Memory B cell (primary cell): ENCODE results near the gene COL4A2.
A peak's percentile ranks its signal among the peaks of the same experiment; 100 is the strongest.
"Not testable (repeated sequence)": the region's sequence is repeated elsewhere in the genome, so short reads cannot be mapped to it uniquely, and the experiment has no call there.

Source experiments
- ATAC-seq: fragments of 150-1000 bp; cut with Tn5 transposase; 2 replicates; pipeline ENCODE4 v1.10.0; 2021; ENCODE audit warnings: low read depth, mild to moderate bottlenecking, moderate library complexity
- DNase-seq, 2 donors: peaks; one replicate each; pipeline ENCODE4 v3.0.0; 2022; ENCODE audit warnings: low spot score in 2 of 2
- H3K27ac Mint-ChIP-seq: one replicate; pipeline ENCODE4 v1.8.0; 2022; ENCODE audit warnings: mild to moderate bottlenecking, moderate library complexity, mixed read lengths
- H3K27me3 Mint-ChIP-seq: one replicate; pipeline ENCODE4 v1.8.0; 2022; ENCODE audit warnings: mixed read lengths
- H3K36me3 Mint-ChIP-seq: one replicate; pipeline ENCODE4 v1.8.0; 2022; ENCODE audit warnings: mild to moderate bottlenecking, mixed read lengths
- H3K4me1 Mint-ChIP-seq: one replicate; pipeline ENCODE4 v1.8.0; 2022; ENCODE audit warnings: mixed read lengths
- H3K4me3 Mint-ChIP-seq: one replicate; pipeline ENCODE4 v1.8.0; 2022; ENCODE audit warnings: mild to moderate bottlenecking, moderate library complexity, mixed read lengths
- H3K9me3 Mint-ChIP-seq: one replicate; pipeline ENCODE4 v1.8.0; 2022; ENCODE audit warnings: mixed read lengths

COL4A2 gene

DNA sequence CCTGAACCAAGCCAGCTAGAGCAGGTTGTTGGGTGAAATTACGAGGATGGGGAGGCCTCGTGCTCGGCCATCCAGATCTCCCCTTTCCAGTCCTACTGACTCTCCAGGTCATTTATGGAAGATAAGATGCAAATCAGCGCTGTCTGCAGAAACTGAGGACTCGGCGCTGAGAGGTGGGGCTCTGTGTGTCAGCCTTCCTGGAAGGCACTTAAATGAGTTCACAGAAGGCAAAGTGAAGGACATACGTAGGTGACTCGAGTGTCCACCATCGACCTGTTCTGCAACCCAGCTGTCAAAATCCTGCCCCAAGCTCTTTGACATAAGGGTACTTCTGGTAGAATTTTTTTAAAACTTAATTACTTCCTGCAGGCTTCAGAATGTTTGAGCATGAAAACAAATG is 168.0 kb downstream of the COL4A2 start:
- Mint-ChIP-seq H3K9me3 (no peaks in the 10 kb centered on the region), H3K4me1 (peaks cover 25% of the 10 kb centered on the region), H3K27ac (no peak overlapping the region), H3K36me3 (no peaks in the 10 kb centered on the region), H3K27me3 (peaks cover 7% of the 10 kb centered on the region), H3K4me3 (no peak overlapping the region)
- DNase-seq (no peak), ATAC-seq (no peak)

GRCh38 chr13:110475550-110476219 is 168.6 kb downstream of the COL4A2 start:
- H3K4me1 Mint-ChIP-seq: peaks cover 20% of the 10 kb centered on the region
- H3K36me3 Mint-ChIP-seq: no peaks in the 10 kb centered on the region
- H3K9me3 Mint-ChIP-seq: no peaks in the 10 kb centered on the region
- DNase-seq (no peak), ATAC-seq (no peak)
- peak overlapping the region; percentile 24 for H3K4me3 Mint-ChIP-seq
- H3K27ac Mint-ChIP-seq: no peak overlapping the region
- H3K27me3 Mint-ChIP-seq: peaks cover 7% of the 10 kb centered on the region

GRCh38 chr13:110476220-110476617 is 169.1 kb downstream of the COL4A2 start:
- DNase-seq: no peak
- Mint-ChIP-seq H3K27ac (no peak overlapping the region), H3K4me1 (peaks cover 15% of the 10 kb centered on the region), H3K9me3 (no peaks in the 10 kb centered on the region), H3K4me3 (no peak overlapping the region), H3K27me3 (peaks cover 6% of the 10 kb centered on the region), H3K36me3 (no peaks in the 10 kb centered on the region)
- no peak for ATAC-seq

DNA sequence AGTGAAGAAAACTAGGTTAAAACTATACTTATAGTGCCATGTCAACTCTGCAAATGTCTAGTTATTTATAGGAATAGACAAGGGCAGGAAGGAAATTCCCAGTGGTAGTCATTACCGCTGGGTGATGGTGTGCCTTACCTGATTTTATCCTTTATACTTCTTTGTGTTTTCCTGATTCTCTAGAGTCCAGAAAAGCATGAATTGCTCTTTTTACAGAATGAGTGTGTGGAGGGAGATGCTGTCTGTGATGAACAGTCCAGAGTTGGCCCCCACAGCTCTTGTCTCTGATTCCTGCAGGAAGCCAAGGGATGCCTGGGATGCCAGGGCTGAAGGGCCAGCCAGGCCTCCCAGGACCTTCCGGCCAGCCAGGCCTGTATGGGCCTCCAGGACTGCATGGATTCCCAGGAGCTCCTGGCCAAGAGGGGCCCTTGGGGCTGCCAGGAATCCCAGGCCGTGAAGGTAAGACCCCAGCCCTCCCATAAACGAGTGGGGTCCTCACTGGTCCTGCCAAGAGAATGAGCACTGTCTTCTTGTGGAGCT is 170.7 kb downstream of the COL4A2 start:
- Mint-ChIP-seq H3K4me3 (no peak overlapping the region), H3K36me3 (no peaks in the 10 kb centered on the region), H3K4me1 (peaks cover 12% of the 10 kb centered on the region), H3K27ac (no peak overlapping the region), H3K9me3 (no peaks in the 10 kb centered on the region), H3K27me3 (peaks cover 10% of the 10 kb centered on the region)
- ATAC-seq (no peak), DNase-seq (no peak)

DNA sequence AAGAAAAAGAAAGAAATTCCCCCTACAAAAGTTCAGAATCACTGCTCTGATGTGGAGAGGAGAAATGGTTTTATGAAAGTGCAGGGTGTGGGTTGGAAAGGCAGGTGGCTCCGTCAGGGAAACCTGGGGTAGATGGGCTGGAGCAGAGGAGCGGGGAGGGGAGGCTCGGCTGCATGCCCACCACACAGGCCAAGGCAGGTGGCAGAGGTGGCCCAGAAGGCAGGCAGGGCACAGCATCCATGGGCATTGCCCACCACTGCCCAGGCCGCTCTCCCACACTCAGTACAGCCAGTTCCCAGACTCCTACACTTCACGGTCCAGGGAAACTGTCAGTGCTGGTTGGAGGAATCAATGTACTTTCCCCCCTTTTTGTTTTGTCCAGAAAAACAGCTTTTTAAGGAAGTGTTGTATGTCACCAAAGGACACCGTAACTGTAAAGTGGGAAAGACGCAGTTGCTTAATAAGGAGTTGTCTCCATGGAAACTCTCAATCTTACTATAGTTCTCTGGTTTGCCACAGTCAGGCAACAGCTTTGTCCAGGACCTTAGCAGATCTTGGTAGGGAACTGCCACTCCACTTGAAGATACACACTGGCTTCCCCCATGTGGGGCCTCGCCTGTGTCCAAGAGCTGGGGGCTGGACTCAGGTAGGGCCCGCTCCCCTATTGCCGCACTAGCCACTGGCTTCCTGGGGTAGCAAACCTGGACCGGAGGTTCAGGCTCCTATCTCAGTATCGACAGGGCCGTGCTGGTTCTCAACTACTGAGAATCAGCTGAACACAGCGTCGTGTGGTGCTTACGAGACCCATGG is 171.5 kb downstream of the COL4A2 start:
- H3K4me1 Mint-ChIP-seq: peaks cover 10% of the 10 kb centered on the region
- ATAC-seq: no peak
- no peaks in the 10 kb centered on the region for H3K9me3 Mint-ChIP-seq
- no peak overlapping the region for H3K4me3 Mint-ChIP-seq
- peak overlapping the region; percentile 68 for H3K27ac Mint-ChIP-seq
- no peaks in the 10 kb centered on the region for H3K36me3 Mint-ChIP-seq
- peaks cover 10% of the 10 kb centered on the region for H3K27me3 Mint-ChIP-seq
- DNase-seq: no peak

GRCh38 chr13:110479215-110479545 is 172.1 kb downstream of the COL4A2 start:
- ATAC-seq (no peak), DNase-seq (no peak)
- H3K4me3 Mint-ChIP-seq: no peak overlapping the region
- no peaks in the 10 kb centered on the region for H3K9me3 Mint-ChIP-seq
- no peaks in the 10 kb centered on the region for H3K36me3 Mint-ChIP-seq
- peak overlapping the region; percentile 68 for H3K27ac Mint-ChIP-seq
- peaks cover 10% of the 10 kb centered on the region for H3K27me3 Mint-ChIP-seq
- H3K4me1 Mint-ChIP-seq: peaks cover 10% of the 10 kb centered on the region

GRCh38 chr13:110479648-110480047 is 172.6 kb downstream of the COL4A2 start:
- peaks cover 10% of the 10 kb centered on the region for H3K4me1 Mint-ChIP-seq
- ATAC-seq: no peak
- no peak for DNase-seq
- H3K4me3 Mint-ChIP-seq: no peak overlapping the region
- H3K36me3 Mint-ChIP-seq: no peaks in the 10 kb centered on the region
- peaks cover 10% of the 10 kb centered on the region for H3K27me3 Mint-ChIP-seq
- H3K9me3 Mint-ChIP-seq: no peaks in the 10 kb centered on the region
- H3K27ac Mint-ChIP-seq: peak overlapping the region; percentile 68

DNA sequence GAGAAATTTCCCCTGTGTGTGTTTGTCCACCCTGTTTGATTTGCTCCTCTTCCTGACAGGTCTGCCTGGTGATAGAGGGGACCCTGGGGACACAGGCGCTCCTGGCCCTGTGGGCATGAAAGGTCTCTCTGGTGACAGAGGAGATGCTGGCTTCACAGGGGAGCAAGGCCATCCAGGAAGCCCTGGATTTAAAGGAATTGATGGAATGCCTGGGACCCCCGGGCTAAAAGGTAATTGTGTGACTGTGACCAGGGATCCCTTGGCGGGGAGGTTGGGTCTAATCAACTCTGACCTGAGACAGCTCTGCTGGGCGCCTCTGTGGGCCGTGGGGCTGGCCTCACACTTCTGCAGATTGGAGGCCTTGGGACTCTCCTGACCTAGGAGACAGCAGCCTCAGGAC is 173.1 kb downstream of the COL4A2 start:
- Mint-ChIP-seq H3K9me3 (no peaks in the 10 kb centered on the region), H3K27me3 (peaks cover 7% of the 10 kb centered on the region), H3K4me1 (peaks cover 5% of the 10 kb centered on the region), H3K36me3 (no peaks in the 10 kb centered on the region), H3K4me3 (no peak overlapping the region), H3K27ac (no peak overlapping the region)
- DNase-seq (no peak), ATAC-seq (no peak)

- no peak overlapping the region for H3K27ac Mint-ChIP-seq
- no peaks in the 10 kb centered on the region for H3K36me3 Mint-ChIP-seq
- H3K4me3 Mint-ChIP-seq: no peak overlapping the region
- DNase-seq (no peak), ATAC-seq (no peak)
- H3K4me1 Mint-ChIP-seq: no peaks in the 10 kb centered on the region
- no peaks in the 10 kb centered on the region for H3K9me3 Mint-ChIP-seq
- peaks cover 4% of the 10 kb centered on the region for H3K27me3 Mint-ChIP-seq
Observed at GRCh38 chr13:110483386-110483968, 176.4 kb downstream of the COL4A2 start.

GRCh38 chr13:110484290-110485048 is 177.4 kb downstream of the COL4A2 start:
- Mint-ChIP-seq H3K9me3 (no peaks in the 10 kb centered on the region), H3K27me3 (peaks cover 4% of the 10 kb centered on the region), H3K36me3 (no peaks in the 10 kb centered on the region), H3K27ac (no peak overlapping the region), H3K4me1 (no peaks in the 10 kb centered on the region), H3K4me3 (no peak overlapping the region)
- DNase-seq (no peak), ATAC-seq (no peak)

DNA sequence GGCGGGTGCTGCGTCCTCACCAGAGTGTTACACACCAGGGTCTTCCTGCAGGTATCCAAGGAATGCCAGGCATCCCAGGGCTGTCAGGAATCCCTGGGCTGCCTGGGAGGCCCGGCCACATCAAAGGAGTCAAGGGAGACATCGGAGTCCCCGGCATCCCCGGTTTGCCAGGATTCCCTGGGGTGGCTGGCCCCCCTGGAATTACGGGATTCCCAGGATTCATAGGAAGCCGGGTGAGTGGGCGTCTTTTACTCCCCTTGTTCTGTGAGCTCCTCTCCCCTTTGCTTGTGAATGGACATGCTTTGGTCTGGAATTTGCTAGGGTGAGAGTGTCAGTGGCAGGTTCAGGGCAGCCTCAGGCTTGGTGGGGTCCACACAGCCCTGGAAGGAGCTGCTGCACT is 178.5 kb downstream of the COL4A2 start:
- no peaks in the 10 kb centered on the region for H3K36me3 Mint-ChIP-seq
- no peak for ATAC-seq
- no peak for DNase-seq
- H3K27ac Mint-ChIP-seq: no peak overlapping the region
- H3K4me3 Mint-ChIP-seq: no peak overlapping the region
- H3K9me3 Mint-ChIP-seq: no peaks in the 10 kb centered on the region
- H3K4me1 Mint-ChIP-seq: no peaks in the 10 kb centered on the region
- peaks cover 4% of the 10 kb centered on the region for H3K27me3 Mint-ChIP-seq

DNA sequence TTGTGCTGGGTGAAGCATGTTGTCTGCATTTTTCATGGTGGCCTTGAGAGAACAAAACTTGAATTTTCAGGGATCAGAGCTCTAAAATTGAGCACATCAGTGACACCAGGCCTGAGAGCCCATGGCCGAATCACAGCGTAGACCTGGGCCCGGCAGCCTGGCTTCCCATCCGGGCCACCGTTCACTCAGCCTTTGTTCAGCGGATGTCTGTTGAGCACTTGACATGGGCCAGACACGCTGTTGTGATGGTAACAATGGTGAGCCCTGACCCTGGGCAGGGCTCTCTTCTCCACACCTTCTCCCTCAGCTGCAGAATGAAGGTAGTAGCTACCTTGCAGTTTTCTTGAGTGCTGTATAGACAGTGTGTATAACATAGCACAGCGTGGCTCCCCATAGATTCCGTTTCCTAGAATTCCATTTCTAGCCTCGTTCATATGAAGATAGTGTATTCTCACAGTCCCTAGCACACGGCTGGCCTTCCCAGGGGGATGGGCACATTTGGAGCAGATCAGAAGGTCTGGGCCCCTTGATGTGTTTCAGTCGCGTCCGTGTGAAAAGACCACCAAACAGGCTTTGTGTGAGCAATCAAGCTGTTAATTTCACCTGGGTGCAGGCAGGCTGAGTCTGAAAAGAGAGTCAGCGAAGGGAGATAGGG is 179.1 kb downstream of the COL4A2 start:
- DNase-seq (no peak), ATAC-seq (no peak)
- H3K4me1 Mint-ChIP-seq: no peaks in the 10 kb centered on the region
- H3K4me3 Mint-ChIP-seq: no peak overlapping the region
- H3K9me3 Mint-ChIP-seq: no peaks in the 10 kb centered on the region
- no peak overlapping the region for H3K27ac Mint-ChIP-seq
- no peaks in the 10 kb centered on the region for H3K36me3 Mint-ChIP-seq
- peaks cover 4% of the 10 kb centered on the region for H3K27me3 Mint-ChIP-seq

GRCh38 chr13:110486880-110487279 is 179.8 kb downstream of the COL4A2 start:
- H3K9me3 Mint-ChIP-seq, H3K36me3 Mint-ChIP-seq, H3K4me1 Mint-ChIP-seq, DNase-seq, H3K27ac Mint-ChIP-seq, H3K4me3 Mint-ChIP-seq, ATAC-seq, H3K27me3 Mint-ChIP-seq: not testable (repeated sequence)
